ENCODE measurements around the gene TENM4.

TENM4 gene

GRCh38 chr11:78704811-78705210 is 736.0 kb downstream of the TENM4 start:
- TF ChIP-seq, protein P1, sequence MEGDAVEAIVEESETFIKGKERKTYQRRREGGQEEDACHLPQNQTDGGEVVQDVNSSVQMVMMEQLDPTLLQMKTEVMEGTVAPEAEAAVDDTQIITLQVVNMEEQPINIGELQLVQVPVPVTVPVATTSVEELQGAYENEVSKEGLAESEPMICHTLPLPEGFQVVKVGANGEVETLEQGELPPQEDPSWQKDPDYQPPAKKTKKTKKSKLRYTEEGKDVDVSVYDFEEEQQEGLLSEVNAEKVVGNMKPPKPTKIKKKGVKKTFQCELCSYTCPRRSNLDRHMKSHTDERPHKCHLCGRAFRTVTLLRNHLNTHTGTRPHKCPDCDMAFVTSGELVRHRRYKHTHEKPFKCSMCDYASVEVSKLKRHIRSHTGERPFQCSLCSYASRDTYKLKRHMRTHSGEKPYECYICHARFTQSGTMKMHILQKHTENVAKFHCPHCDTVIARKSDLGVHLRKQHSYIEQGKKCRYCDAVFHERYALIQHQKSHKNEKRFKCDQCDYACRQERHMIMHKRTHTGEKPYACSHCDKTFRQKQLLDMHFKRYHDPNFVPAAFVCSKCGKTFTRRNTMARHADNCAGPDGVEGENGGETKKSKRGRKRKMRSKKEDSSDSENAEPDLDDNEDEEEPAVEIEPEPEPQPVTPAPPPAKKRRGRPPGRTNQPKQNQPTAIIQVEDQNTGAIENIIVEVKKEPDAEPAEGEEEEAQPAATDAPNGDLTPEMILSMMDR (IDR thresholded peaks at IDR 0.05; ENCODE audit: borderline replicate concordance, insufficient read depth, low read depth, low read length): no peak
- no peak overlapping the region for H3K4me3 ChIP-seq (ENCODE audit: low read depth, low read length)

GRCh38 chr11:78699609-78700135 is 741.2 kb downstream of the TENM4 start:
- no peak overlapping the region for H3K4me3 ChIP-seq (ENCODE audit: low read depth, low read length)
- TF ChIP-seq, protein P1 (IDR thresholded peaks at IDR 0.05; ENCODE audit: borderline replicate concordance, insufficient read depth, low read depth, low read length): no peak

DNA sequence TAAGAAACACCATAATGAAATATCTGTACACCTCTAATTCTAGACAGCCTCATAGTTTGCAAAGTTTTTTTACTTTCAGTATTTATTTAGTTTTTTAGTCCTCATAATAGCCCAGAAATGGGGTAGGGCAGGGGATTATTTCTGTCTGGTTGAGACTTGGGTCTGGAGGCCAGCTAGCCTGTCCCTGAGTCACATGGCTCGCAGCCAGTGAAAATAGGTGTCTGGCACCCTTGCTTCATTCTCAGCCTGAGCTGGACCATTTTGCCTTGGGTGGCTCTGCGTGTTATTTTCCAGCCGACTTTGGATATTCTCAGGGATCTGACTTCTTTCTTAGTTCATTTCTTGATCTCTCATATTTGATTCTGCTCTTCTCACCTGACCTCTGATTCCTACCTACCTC is 742.2 kb downstream of the TENM4 start:
- no peak overlapping the region for H3K4me3 ChIP-seq (ENCODE audit: low read depth, low read length)
- TF ChIP-seq, protein P1 (IDR thresholded peaks at IDR 0.05; ENCODE audit: borderline replicate concordance, insufficient read depth, low read depth, low read length): no peak

- H3K4me3 ChIP-seq (ENCODE audit: low read depth, low read length): no peak overlapping the region
- TF ChIP-seq, protein P1 (IDR thresholded peaks at IDR 0.05; ENCODE audit: borderline replicate concordance, insufficient read depth, low read depth, low read length): no peak
Measured at GRCh38 chr11:78696177-78696576, 744.7 kb downstream of the TENM4 start.

DNA sequence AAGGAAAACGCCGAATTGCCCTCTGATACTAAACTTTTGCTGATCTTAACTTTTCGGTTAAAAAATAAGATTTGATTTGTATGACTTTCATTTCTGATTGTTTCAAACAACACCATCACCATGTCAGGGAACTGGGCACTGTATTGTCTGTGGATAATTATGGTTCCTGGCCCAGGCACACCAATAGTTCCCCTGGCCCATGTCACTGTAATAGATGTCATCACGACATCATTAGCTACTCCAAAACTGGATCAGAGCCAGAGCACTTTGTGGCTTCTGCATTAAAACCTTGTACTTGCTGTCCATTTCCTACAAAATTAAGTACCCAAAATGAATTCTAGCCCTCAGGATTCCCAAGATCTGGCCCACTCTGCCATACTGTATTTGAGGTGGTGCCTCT is 746.7 kb downstream of the TENM4 start:
- TF ChIP-seq, protein P1 (IDR thresholded peaks at IDR 0.05; ENCODE audit: borderline replicate concordance, insufficient read depth, low read depth, low read length): no peak
- H3K4me3 ChIP-seq (ENCODE audit: low read depth, low read length): no peak overlapping the region

DNA sequence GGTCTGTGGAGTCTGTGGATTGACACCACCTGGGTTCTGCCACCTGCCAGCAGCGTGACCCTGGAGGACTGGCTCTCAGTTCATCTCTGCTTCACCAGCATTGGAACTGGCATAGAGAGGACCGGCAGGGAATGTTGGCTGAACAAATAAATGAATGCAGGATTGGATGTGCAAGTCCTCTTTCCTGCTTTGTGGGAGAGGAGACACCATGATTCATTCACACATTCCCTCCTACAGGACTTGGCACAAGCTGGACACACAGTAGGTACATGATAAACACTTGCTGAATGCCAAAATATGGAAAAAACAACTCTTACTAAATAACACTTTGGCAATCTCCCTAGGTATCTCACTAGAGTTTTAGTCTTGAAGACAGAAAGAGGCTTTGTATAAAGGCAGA is 749.6 kb downstream of the TENM4 start:
- TF ChIP-seq, protein P1 (IDR thresholded peaks at IDR 0.05; ENCODE audit: borderline replicate concordance, insufficient read depth, low read depth, low read length): no peak
- no peak overlapping the region for H3K4me3 ChIP-seq (ENCODE audit: low read depth, low read length)

DNA sequence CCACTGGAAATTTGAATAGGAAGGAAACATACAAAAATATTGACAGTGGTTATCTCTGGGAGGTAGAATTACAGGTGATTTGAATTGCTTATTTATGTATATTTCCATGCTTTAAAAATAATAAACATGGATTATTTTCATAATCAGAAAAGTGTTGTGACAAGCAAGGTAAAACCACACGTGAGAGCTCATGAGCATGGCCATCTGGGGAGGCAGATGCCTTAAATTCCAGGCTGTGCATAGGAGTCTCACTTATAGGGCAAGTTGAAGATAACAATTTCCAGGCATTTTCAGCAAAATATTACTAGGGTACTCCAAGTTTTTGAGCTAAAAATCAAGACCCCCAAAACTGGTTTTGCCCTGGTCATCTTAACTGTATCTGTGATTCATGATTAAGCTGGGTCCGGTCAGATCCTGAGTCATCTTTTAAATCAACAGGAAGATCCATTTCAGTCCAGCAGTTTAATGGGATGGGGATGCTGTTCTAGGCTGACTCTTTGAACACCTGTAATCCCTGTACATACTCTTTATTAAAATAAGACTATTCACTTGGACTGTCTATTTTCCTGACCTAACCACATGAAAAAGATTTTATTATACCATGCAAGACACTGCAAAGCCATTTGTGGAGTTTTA is 750.4 kb downstream of the TENM4 start:
- no peak overlapping the region for H3K4me3 ChIP-seq (ENCODE audit: low read depth, low read length)
- TF ChIP-seq, protein P1 (IDR thresholded peaks at IDR 0.05; ENCODE audit: borderline replicate concordance, insufficient read depth, low read depth, low read length): no peak

All from GM12875 (cell line).